ENCODE data around the gene FCER1G. TPM values are rescaled to one million over a fixed set of nuclear protein-coding genes. Genes with fewer than 3 reads are reported as not detected.

The FCER1G gene
- total and polyA plus RNA-seq, 7 donors: 14.4 to 243 (median 77.7) TPM

DNA sequence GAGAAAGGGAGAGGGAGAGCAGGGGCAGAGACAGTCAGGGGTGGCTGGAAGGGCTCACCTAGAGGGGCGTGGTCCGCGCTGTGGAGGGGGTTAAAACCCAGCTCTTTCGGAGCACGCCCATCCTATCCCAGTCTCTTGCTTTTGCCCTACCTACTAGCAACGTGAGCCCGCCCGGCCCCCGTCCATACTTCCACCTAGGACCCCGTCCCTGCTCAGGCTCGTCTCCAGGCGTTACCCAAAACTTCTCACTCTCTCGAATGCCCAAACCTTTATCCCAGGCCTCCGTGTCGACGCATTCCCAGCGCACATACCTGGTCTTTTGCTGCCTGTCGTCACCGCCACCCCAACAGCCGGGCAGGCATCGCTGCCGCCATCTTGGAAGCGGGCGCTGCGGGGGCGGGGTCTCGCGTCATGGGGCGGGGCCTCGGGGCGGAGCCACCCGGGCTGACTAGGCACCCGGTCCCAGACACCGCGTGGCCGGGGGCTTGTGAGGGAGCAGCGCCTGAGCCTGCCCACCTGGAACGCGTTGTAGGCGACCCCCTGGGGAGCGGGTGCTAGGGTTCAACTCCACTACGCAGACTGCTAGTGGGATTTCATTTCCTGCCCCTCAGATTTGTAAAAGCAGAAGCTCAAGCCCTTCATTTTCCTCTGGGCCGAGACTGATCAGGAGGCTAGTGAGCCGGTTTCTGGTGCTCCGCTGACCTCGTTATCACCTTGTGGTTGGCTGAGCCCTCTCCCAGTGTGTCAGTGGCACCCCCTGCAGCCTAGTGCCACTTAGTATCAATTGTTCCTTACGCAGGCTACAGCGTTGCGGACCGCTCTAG is 37.8 kb upstream of the FCER1G start, which contains the start of gene B4GALT3:
B4GALT3 (minus strand) TSS at position 396 of the 824 bp plus-strand sequence. CDS start 1,447 bp downstream, outside the sequence.
- Histone ChIP-seq H3K27me3 (no peaks in the 10 kb centered on the region), H3K4me3 (peak within 1 kb of the TSS; percentile 64 to 78 (median 76)), H3K36me3 (peaks cover 12 to 37% (median 15%) of the 10 kb centered on the region in 4 donors), H3K9me3 (no peaks in the 10 kb centered on the region), H3K4me1 (peaks cover 0 to 38% (median 24%) of the 10 kb centered on the region in 4 donors), H3K27ac (peak within 1 kb of the TSS; percentile 85 to 92 (median 88))
- peak; percentile 93 for DNase-seq
- intact Hi-C loops (cut with DNase I): loop anchor here (1.0 kb wide), 1 partner anchor 11 kb away; the partner anchor contains the start of gene PPOX
- 2 to 5% methylated on average over 50 of the region's 50 CpGs for WGBS, 2 donors
- TF ChIP-seq POLR2A (IDR thresholded peaks at IDR 0.05) (peak; percentile 67 to 71), EP300 (IDR thresholded peaks at IDR 0.05) (no peak), POLR2AphosphoS5 (IDR thresholded peaks at IDR 0.05) (peak; percentile 88 to 93 (median 88))
- TF ChIP-seq, protein P1, sequence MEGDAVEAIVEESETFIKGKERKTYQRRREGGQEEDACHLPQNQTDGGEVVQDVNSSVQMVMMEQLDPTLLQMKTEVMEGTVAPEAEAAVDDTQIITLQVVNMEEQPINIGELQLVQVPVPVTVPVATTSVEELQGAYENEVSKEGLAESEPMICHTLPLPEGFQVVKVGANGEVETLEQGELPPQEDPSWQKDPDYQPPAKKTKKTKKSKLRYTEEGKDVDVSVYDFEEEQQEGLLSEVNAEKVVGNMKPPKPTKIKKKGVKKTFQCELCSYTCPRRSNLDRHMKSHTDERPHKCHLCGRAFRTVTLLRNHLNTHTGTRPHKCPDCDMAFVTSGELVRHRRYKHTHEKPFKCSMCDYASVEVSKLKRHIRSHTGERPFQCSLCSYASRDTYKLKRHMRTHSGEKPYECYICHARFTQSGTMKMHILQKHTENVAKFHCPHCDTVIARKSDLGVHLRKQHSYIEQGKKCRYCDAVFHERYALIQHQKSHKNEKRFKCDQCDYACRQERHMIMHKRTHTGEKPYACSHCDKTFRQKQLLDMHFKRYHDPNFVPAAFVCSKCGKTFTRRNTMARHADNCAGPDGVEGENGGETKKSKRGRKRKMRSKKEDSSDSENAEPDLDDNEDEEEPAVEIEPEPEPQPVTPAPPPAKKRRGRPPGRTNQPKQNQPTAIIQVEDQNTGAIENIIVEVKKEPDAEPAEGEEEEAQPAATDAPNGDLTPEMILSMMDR (IDR thresholded peaks at IDR 0.05): peak in 1 of 4 experiments; percentile 7

DNA sequence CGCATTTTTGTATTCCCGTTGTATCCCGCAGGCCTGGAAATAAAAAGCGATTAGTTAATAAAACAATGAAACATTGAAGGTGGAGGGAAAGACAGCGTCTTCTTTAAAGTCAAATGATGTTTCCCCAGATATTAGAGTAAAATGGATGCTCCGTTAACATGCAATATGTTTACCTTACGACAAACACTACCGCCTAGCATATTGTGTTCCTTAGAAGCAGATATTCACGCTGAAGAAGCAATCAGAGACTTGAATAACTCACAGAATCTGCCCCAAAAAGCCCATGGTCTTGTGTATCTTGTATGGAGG is 37.2 kb upstream of the FCER1G start:
- peaks cover 11 to 31% (median 11%) of the 10 kb centered on the region in 4 donors for H3K36me3 ChIP-seq
- H3K27ac ChIP-seq: peak overlapping the region; percentile 85 to 92 (median 88)
- TF ChIP-seq, protein P1 (IDR thresholded peaks at IDR 0.05): no peak
- TF ChIP-seq POLR2A (IDR thresholded peaks at IDR 0.05): no peak
- no peak for TF ChIP-seq EP300 (IDR thresholded peaks at IDR 0.05)
- TF ChIP-seq POLR2AphosphoS5 (IDR thresholded peaks at IDR 0.05): no peak
- H3K27me3 ChIP-seq: no peaks in the 10 kb centered on the region
- H3K9me3 ChIP-seq: no peaks in the 10 kb centered on the region
- intact Hi-C loops (cut with DNase I): loop anchor here (1.0 kb wide), 1 partner anchor 12 kb away; the partner anchor contains the start of gene PPOX
- H3K4me1 ChIP-seq: peaks cover 0 to 32% (median 22%) of the 10 kb centered on the region in 4 donors
- DNase-seq: no peak
- H3K4me3 ChIP-seq: peak overlapping the region; percentile 64 to 78 (median 76)
- WGBS, 2 donors: 31 to 70% methylated on average over 9 of the region's 9 CpGs

DNA sequence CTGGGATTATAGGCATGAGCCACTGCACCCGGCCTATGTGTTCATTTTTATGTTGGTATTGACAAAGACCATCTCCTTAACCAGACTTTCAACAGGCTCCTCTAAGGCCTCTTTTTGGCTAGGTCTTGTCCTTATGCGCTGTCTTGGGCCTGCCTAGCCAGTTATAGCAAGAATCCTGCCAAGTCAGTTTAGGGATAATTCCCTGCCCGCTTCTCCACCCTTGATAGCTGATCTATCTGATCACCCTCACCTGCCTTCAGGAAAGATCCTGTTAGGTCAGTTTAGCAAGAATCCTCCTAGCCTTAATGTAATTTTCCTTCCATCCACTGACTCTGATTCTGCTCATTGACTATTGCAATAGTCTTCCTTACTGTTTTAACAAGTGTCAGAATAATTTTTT is 35.4 kb upstream of the FCER1G start:
- TF ChIP-seq POLR2A (IDR thresholded peaks at IDR 0.05) (no peak), EP300 (IDR thresholded peaks at IDR 0.05) (no peak), POLR2AphosphoS5 (IDR thresholded peaks at IDR 0.05) (no peak)
- TF ChIP-seq, protein P1 (IDR thresholded peaks at IDR 0.05): no peak
- WGBS, 2 donors: 85 to 97% methylated on average over 3 of the region's 3 CpGs
- intact Hi-C loops (cut with DNase I): no loop called here
- DNase-seq: no peak
- Histone ChIP-seq H3K4me3 (no peak overlapping the region), H3K27ac (no peak overlapping the region), H3K27me3 (no peaks in the 10 kb centered on the region), H3K9me3 (no peaks in the 10 kb centered on the region), H3K36me3 (peaks cover 0 to 13% (median 3%) of the 10 kb centered on the region in 4 donors), H3K4me1 (peaks cover 0 to 23% (median 15%) of the 10 kb centered on the region in 4 donors)

DNA sequence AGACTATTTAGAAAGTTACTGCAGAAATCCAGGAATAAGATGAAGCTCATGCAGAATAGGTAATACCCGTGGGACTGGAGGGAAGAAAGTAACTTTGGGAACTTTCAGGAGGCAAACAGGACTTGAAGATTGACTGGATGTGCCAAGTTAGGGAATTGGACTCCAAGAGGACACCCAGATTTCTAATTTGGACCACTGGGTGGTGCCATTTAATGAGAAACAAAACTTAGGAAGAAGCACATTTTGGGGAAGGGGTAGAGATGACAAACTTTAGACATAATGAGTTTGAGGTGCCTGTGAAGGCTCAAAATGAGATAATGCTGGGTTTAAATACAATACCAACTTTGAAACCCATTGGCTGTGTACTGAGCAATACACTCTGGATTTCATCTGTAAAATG is 34.5 kb upstream of the FCER1G start:
- H3K36me3 ChIP-seq: peaks cover 0 to 4% (median 0%) of the 10 kb centered on the region in 4 donors
- no peaks in the 10 kb centered on the region for H3K9me3 ChIP-seq
- no peak for DNase-seq
- peaks cover 0 to 22% (median 15%) of the 10 kb centered on the region in 4 donors for H3K4me1 ChIP-seq
- no peak overlapping the region for H3K4me3 ChIP-seq
- H3K27ac ChIP-seq: no peak overlapping the region
- 77 to 85% methylated on average over 1 of the region's 1 CpG for WGBS, 2 donors
- TF ChIP-seq POLR2AphosphoS5 (IDR thresholded peaks at IDR 0.05): no peak
- no peak for TF ChIP-seq EP300 (IDR thresholded peaks at IDR 0.05)
- no peak for TF ChIP-seq POLR2A (IDR thresholded peaks at IDR 0.05)
- TF ChIP-seq, protein P1 (IDR thresholded peaks at IDR 0.05): no peak
- intact Hi-C loops (cut with DNase I): no loop called here
- H3K27me3 ChIP-seq: no peaks in the 10 kb centered on the region

Measured in sigmoid colon (tissue), 7 donors.